Astrocyte of the cerebellum (primary cell): ENCODE results near the gene RDH14.

Source experiments
- DNase-seq: peaks from one replicate; pipeline ENCODE4 v3.0.0-alpha.2; 2011; ENCODE audit warnings: low read depth
- H3K4me3 ChIP-seq: 2 replicates; pipeline ENCODE4 v1.5.1; 2011; ENCODE audit warnings: mild to moderate bottlenecking, low read depth, low read length, moderate library complexity
- in situ Hi-C: cut with HindIII; loops from 2 replicates; pipeline ENCODE4 v1.10.0; 2017; ENCODE audit warnings: low sequenced_read_pairs
- TF ChIP-seq, protein P1 (sequence below): IDR thresholded peaks from 2 replicates; pipeline ENCODE4 v1.5.1; 2012; ENCODE audit warnings: low read length, low read depth, moderate library complexity, mild to moderate bottlenecking; ENCODE audit errors: missing control alignments

The RDH14 gene

DNA sequence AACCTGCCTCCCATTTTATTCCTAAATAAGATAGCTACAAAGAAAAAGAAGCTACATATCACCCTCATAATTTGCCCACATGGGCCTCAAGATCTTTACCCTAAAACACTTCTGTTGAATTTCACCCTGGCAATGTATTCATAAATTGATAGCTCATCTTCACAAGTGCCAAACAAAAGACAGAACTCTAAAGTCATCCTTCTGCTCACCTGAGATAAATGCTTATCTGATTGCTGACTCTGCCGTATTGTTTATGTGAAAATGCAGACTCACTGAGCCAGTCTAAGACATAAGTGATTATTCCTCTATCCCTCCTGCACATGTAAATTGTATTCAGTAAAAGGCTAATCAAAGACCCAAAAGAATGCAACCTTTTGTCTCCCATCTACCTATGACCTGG is 2.0 kb downstream of the RDH14 start:
- in situ Hi-C loops: no loop called here
- DNase-seq: no peak
- no peak overlapping the region for H3K4me3 ChIP-seq
- TF ChIP-seq, protein P1, sequence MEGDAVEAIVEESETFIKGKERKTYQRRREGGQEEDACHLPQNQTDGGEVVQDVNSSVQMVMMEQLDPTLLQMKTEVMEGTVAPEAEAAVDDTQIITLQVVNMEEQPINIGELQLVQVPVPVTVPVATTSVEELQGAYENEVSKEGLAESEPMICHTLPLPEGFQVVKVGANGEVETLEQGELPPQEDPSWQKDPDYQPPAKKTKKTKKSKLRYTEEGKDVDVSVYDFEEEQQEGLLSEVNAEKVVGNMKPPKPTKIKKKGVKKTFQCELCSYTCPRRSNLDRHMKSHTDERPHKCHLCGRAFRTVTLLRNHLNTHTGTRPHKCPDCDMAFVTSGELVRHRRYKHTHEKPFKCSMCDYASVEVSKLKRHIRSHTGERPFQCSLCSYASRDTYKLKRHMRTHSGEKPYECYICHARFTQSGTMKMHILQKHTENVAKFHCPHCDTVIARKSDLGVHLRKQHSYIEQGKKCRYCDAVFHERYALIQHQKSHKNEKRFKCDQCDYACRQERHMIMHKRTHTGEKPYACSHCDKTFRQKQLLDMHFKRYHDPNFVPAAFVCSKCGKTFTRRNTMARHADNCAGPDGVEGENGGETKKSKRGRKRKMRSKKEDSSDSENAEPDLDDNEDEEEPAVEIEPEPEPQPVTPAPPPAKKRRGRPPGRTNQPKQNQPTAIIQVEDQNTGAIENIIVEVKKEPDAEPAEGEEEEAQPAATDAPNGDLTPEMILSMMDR: no peak

GRCh38 chr2:18557121-18557520 is 3.3 kb downstream of the RDH14 start:
- H3K4me3 ChIP-seq: no peak overlapping the region
- in situ Hi-C loops: no loop called here
- TF ChIP-seq, protein P1: no peak
- DNase-seq: no peak

GRCh38 chr2:18552351-18553077 is 7.9 kb downstream of the RDH14 start:
- in situ Hi-C loops: no loop called here
- H3K4me3 ChIP-seq: no peak overlapping the region
- TF ChIP-seq, protein P1: no peak
- DNase-seq: no peak

GRCh38 chr2:18551623-18552022 is 8.8 kb downstream of the RDH14 start:
- no peak overlapping the region for H3K4me3 ChIP-seq
- DNase-seq: no peak
- TF ChIP-seq, protein P1: no peak
- in situ Hi-C loops: no loop called here

DNA sequence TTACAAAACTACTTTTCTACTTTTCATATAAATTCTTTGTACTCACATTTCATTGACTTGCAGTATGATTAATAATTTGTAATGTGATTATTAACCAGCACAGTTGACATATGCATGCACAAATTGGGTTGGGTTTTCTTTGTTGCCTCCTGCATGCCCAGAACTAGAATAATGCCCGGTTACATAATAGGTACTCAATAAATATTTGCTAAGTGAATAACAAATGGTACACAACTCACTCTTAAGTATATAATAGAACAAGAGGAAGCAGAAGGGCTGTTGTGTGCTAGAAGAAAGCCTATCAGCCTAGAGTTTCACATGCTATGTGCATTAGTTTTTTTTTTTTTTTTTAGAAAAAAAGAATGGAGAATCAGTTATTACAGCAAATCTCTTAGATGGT is 9.3 kb downstream of the RDH14 start:
- in situ Hi-C loops: no loop called here
- TF ChIP-seq, protein P1: no peak
- H3K4me3 ChIP-seq: no peak overlapping the region
- no peak for DNase-seq

DNA sequence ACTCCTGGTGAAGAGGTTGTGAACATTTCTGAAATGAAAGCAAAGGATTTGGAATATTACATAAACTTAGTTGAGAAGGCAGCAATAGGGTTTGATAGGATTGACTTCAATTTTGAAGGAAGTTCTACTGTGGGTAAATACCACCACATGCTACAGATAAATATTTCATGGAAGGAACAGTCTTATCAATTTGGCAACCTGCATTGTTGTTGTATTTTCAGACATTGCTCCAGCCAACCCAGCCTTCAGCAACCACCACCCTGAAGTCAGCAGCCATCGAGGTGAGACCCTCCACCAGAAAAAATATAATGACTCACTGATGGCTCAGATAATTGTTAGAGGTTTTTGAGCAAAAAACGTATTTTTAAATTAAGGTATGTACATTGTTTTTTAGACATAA is 10.0 kb downstream of the RDH14 start:
- no peak for DNase-seq
- TF ChIP-seq, protein P1: no peak
- in situ Hi-C loops: no loop called here
- no peak overlapping the region for H3K4me3 ChIP-seq
